GM10248 (cell line): ENCODE measurements around the gene RALGPS1.

ENCODE experiments used
- CTCF ChIA-PET: fragments of 300-600 bp; sonication (Branson Sonifier 250); formaldehyde crosslinking; extraction: SDS; loops from one replicate; lab custom pipeline; 2021; ENCODE audit warnings: antibody characterized with exemption; lab: Yijun Ruan, JAX
- POLR2A ChIA-PET: fragments of 350-650 bp; sonication (Branson Sonifier 250); formaldehyde crosslinking; extraction: SDS; loops from one replicate; lab custom pipeline; 2020; ENCODE audit warnings: antibody characterized with exemption; lab: Yijun Ruan, JAX
- DNase-seq: peaks from one replicate; pipeline ENCODE4 v3.0.0; 2012; ENCODE audit errors: extremely low spot score
- TF ChIP-seq, protein P1 (sequence below): IDR thresholded peaks from 2 replicates; pipeline ENCODE4 v1.5.1; 2012; ENCODE audit warnings: mild to moderate bottlenecking, low read depth; ENCODE audit errors: extremely low read depth, missing control alignments, control extremely low read depth

The RALGPS1 gene

DNA sequence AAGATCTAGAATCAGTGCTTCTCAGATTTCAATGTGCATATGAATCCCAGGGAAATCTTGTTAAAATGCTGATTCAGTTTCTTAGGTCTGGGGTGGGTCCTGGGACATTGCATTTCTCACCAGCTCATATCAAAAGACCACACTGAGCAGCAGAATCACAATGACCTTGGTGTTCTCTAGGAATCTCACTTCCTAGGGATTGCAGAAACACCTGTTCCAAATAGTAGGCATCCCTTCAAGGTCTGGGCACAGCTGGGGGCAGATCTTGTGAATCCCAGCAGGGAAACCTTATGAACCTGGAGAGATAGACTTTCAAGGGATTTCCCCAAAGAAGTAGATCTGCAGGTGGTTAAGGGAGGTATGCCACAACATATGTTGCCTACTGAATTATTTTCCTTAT lies 341.1 kb downstream of the RALGPS1 start:
- ChIA-PET CTCF (interaction anchor here (1.3 to 1.6 kb wide), 3 partner anchors 13 to 27 kb away, joined by 3 to 5 read pairs (median 3); no protein-coding TSS in a partner anchor), POLR2A (no interaction called here)
- TF ChIP-seq, protein P1, sequence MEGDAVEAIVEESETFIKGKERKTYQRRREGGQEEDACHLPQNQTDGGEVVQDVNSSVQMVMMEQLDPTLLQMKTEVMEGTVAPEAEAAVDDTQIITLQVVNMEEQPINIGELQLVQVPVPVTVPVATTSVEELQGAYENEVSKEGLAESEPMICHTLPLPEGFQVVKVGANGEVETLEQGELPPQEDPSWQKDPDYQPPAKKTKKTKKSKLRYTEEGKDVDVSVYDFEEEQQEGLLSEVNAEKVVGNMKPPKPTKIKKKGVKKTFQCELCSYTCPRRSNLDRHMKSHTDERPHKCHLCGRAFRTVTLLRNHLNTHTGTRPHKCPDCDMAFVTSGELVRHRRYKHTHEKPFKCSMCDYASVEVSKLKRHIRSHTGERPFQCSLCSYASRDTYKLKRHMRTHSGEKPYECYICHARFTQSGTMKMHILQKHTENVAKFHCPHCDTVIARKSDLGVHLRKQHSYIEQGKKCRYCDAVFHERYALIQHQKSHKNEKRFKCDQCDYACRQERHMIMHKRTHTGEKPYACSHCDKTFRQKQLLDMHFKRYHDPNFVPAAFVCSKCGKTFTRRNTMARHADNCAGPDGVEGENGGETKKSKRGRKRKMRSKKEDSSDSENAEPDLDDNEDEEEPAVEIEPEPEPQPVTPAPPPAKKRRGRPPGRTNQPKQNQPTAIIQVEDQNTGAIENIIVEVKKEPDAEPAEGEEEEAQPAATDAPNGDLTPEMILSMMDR, result no peak
- no peak for DNase-seq

DNA sequence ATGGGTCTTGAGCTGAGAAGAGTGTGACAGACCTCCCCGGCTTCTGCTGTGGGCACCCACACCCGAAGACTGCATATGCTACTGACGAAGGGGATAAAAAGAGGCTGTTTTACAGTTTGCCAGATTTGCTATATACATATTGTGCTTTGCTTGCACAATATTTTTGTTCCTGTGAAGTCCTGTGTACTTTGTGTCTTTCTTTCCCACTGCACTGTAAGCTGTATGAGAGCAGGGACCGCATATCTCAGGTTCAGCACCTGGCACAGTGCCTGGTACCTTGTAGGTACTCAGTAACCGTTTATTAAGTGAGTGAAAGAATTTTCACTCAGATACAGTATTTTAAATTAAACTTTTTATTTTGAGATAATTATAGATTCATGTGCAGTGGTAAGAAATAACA lies 341.7 kb downstream of the RALGPS1 start:
- TF ChIP-seq, protein P1, result no peak
- ChIA-PET CTCF (interaction anchor here (1.1 to 1.6 kb wide), 2 partner anchors 10 to 12 kb away, joined by 3 to 5 read pairs; no protein-coding TSS in a partner anchor), POLR2A (no interaction called here)
- DNase-seq, result no peak

- DNase-seq, result no peak
- TF ChIP-seq, protein P1, result no peak
- CTCF ChIA-PET, result interaction anchor here (1.3 to 1.8 kb wide), 2 partner anchors 12 to 60 kb away, joined by 3 to 5 read pairs; no protein-coding TSS in a partner anchor
- POLR2A ChIA-PET, result no interaction called here
Observed at GRCh38 chr9:127258606-127259471, 344.3 kb downstream of the RALGPS1 start.

DNA sequence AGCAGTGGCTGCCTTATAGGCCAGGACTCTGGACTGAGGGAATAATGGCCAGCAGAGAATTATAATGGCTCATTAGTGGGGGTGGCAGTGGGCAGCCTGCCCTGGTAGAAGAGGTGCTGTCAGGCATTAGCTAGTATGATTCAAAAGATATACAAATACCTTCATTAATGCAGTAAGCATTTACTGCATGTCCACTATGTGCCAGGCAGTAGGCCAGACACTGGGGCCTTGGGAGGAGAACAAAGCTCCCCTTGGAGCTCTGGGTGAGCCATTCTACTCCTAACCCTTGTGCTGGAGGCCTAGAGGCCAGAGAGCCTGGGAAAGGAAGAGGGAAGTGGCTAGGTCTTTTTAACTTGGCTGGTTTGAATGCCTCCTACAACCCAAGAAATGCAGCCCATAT lies 348.0 kb downstream of the RALGPS1 start:
- no peak for DNase-seq
- TF ChIP-seq, protein P1, result no peak
- ChIA-PET CTCF (interaction anchor here (0.9 to 1.8 kb wide), 3 partner anchors 11 to 18 kb away, joined by 3 to 4 read pairs (median 4); no protein-coding TSS in a partner anchor), POLR2A (interaction anchor here (0.6 kb wide), 1 partner anchor 453 kb away, joined by 4 read pairs; no protein-coding TSS in a partner anchor)

DNA sequence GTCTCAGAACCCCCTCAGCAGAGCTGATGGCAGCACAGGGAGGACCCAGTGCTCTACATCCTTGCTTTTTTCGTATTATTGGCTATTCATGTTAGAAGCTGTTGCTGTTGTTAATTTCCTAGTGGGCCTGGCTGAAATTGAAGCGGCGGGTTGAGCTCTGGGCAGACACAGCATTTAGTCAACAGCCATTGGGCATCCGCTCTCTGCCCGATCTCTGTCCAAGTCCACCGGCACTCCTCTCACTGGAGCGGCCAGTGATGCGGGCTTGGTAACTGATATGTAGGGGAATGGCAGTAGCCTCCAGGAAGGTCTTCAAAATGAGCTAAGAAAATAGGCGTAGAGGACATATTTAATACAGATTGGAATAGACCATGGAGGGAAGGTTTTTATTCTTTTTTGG lies 348.7 kb downstream of the RALGPS1 start:
- ChIA-PET CTCF (interaction anchor here (0.8 to 1.8 kb wide), 2 partner anchors 10 to 14 kb away, joined by 3 to 4 read pairs; no protein-coding TSS in a partner anchor), POLR2A (interaction anchor here (0.6 kb wide), 1 partner anchor 453 kb away, joined by 4 read pairs; no protein-coding TSS in a partner anchor)
- DNase-seq, result no peak
- TF ChIP-seq, protein P1, result no peak

GRCh38 chr9:127263664-127264063 lies 349.1 kb downstream of the RALGPS1 start:
- POLR2A ChIA-PET, result no interaction called here
- no peak for DNase-seq
- TF ChIP-seq, protein P1, result no peak
- CTCF ChIA-PET, result interaction anchor here (0.8 to 2.0 kb wide), 2 partner anchors 10 to 14 kb away, joined by 3 to 4 read pairs; no protein-coding TSS in a partner anchor
